ENCODE data around the gene STARD8.

DNA sequence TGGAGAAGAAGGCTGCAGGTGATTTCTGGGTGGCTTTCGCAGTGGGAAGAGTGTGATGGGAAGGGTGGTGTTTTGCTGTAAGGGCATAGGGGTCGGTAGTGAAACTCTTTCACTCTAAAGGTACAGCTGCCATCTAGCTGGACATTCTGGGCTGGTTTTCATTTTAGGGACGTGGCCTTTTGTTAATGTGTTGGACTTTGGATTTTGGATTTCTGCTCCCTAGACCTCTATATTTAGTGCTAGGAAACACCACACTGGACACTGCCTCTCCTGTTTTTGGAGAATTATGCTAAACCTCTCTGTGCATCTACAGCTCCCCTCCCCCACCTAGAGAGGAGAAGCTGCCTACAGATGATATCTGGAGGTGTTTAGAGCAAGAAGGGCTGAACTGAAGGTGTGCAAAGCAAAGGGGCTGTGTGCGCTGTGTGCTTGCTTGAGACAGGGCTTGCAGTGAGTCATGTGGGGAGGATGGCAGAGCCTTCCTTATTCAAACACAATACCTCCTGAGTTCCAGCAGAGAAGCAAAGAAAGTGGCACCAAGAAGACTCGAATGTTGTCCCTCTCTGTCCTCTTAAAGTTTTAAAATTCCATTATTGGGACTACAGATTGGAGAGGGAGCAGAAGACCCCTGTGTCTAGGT, 47.9 kb downstream of the STARD8 start:
- TF ChIP-seq POLR2A (IDR thresholded peaks at IDR 0.05) = no peak
- TF ChIP-seq, protein P1, sequence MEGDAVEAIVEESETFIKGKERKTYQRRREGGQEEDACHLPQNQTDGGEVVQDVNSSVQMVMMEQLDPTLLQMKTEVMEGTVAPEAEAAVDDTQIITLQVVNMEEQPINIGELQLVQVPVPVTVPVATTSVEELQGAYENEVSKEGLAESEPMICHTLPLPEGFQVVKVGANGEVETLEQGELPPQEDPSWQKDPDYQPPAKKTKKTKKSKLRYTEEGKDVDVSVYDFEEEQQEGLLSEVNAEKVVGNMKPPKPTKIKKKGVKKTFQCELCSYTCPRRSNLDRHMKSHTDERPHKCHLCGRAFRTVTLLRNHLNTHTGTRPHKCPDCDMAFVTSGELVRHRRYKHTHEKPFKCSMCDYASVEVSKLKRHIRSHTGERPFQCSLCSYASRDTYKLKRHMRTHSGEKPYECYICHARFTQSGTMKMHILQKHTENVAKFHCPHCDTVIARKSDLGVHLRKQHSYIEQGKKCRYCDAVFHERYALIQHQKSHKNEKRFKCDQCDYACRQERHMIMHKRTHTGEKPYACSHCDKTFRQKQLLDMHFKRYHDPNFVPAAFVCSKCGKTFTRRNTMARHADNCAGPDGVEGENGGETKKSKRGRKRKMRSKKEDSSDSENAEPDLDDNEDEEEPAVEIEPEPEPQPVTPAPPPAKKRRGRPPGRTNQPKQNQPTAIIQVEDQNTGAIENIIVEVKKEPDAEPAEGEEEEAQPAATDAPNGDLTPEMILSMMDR (IDR thresholded peaks at IDR 0.05) = no peak

Data from testis (tissue), 2 donors.